NCI-H1694 (cell line): Measurements from ENCODE around the gene RAB6B.

ENCODE experiments used
- DNase-seq: peaks from one replicate; lab custom pipeline; 2025; lab: John Stamatoyannopoulos, UW

RAB6B gene

GRCh38 chr3:133856316-133856715 is 39.4 kb downstream of the RAB6B start:
- no peak for DNase-seq

- no peak for DNase-seq
Measured at GRCh38 chr3:133855772-133856171, 39.9 kb downstream of the RAB6B start.

- no peak for DNase-seq
Measured at GRCh38 chr3:133855002-133855370, 40.7 kb downstream of the RAB6B start.

- no peak for DNase-seq
Measured at GRCh38 chr3:133854264-133855001, 41.2 kb downstream of the RAB6B start.

- no peak for DNase-seq
Measured at GRCh38 chr3:133853925-133854227, 41.8 kb downstream of the RAB6B start.

- DNase-seq: no peak
Measured at GRCh38 chr3:133853063-133853924, 42.4 kb downstream of the RAB6B start.

GRCh38 chr3:133851931-133852330 is 43.8 kb downstream of the RAB6B start:
- no peak for DNase-seq

- DNase-seq: no peak
Measured at GRCh38 chr3:133851266-133851906, 44.3 kb downstream of the RAB6B start.

- no peak for DNase-seq
Measured at GRCh38 chr3:133850034-133850433, 45.6 kb downstream of the RAB6B start.

- no peak for DNase-seq
Measured at GRCh38 chr3:133849346-133849745, 46.3 kb downstream of the RAB6B start.

GRCh38 chr3:133845127-133845526 is 50.6 kb downstream of the RAB6B start:
- DNase-seq: no peak

- no peak for DNase-seq
Measured at GRCh38 chr3:133843634-133844033, 52.0 kb downstream of the RAB6B start.

- DNase-seq: no peak
Measured at GRCh38 chr3:133842158-133842557, 53.5 kb downstream of the RAB6B start.

GRCh38 chr3:133841196-133841595 is 54.5 kb downstream of the RAB6B start:
- no peak for DNase-seq

GRCh38 chr3:133840767-133841166 is 54.9 kb downstream of the RAB6B start:
- no peak for DNase-seq

GRCh38 chr3:133840055-133840737 is 55.5 kb downstream of the RAB6B start:
- DNase-seq: no peak

GRCh38 chr3:133838916-133839800 is 56.5 kb downstream of the RAB6B start:
- no peak for DNase-seq

GRCh38 chr3:133838296-133838789 is 57.3 kb downstream of the RAB6B start:
- DNase-seq: no peak

- no peak for DNase-seq
Measured at GRCh38 chr3:133837487-133838295, 58.0 kb downstream of the RAB6B start.

GRCh38 chr3:133836497-133837158 is 59.1 kb downstream of the RAB6B start:
- DNase-seq: no peak
